HepG2 (cell line): ENCODE measurements around the gene ARHGEF1.
A peak's percentile ranks its signal among the peaks of the same experiment; 100 is the strongest.

Experiments
- CTCF ChIP-seq: sonication (generic); formaldehyde crosslinking; IDR thresholded peaks from 2 replicates; pipeline ENCODE4 v1.5.0; 2020; ENCODE audit warnings: mild to moderate bottlenecking, missing genetic modification reagents, moderate library complexity
- POLR2A ChIP-seq, 2 experiments: IDR thresholded peaks; 2 replicates each; pipeline ENCODE4 v1.6.1; 2011; ENCODE audit warnings: low read depth in 2 of 2, low read length in 2 of 2, mild to moderate bottlenecking in 1 of 2, moderate library complexity in 1 of 2; ENCODE audit not compliant: insufficient read depth in 1 of 2
- ZNF883 ChIP-seq: sonication (generic); formaldehyde crosslinking; IDR thresholded peaks from 2 replicates; pipeline ENCODE4 v1.5.1; 2020; ENCODE audit warnings: mild to moderate bottlenecking, missing genetic modification reagents; ENCODE audit errors: not compliant biosample characterization

GRCh38 chr19:41868120-41868988 is 14.6 kb upstream of the ARHGEF1 start:
- TF ChIP-seq CTCF (CRISPR knock-in tag) (no peak), ZNF883 (CRISPR knock-in tag) (no peak), POLR2A (IDR thresholded peaks at IDR 0.05; ENCODE audit: insufficient read depth in 1 of 2, low read depth in 2 of 2, low read length in 2 of 2) (peak in 1 of 2 experiments; percentile 43; a peak in 1 of 4 replicates)
